Left renal pelvis (tissue), 4 donors: ENCODE data around the gene AAK1. TPM values are rescaled to one million over a fixed set of nuclear protein-coding genes. Genes with fewer than 3 reads are reported as not detected.
"Not testable (repeated sequence)": the region's sequence is repeated elsewhere in the genome, so short reads cannot be mapped to it uniquely, and the experiment has no call there.

Source experiments
- DNase-seq, 4 donors: peaks; one replicate each; pipeline ENCODE4 v3.0.0-alpha.2; 2013; ENCODE audit warnings: low read depth in 4 of 4, low spot score in 3 of 4
- polyA plus RNA-seq, 4 donors: library from polyadenylated mRNA; unstranded; fragments of 120-200 nt; gene quantifications; one replicate each; pipeline ENCODE4 v1.2.1, GENCODE V29; 2013; ENCODE audit not compliant: insufficient read length in 4 of 4

The AAK1 gene
- polyA plus RNA-seq, 4 donors: 17.5 to 25.5 (median 23.5) TPM

DNA sequence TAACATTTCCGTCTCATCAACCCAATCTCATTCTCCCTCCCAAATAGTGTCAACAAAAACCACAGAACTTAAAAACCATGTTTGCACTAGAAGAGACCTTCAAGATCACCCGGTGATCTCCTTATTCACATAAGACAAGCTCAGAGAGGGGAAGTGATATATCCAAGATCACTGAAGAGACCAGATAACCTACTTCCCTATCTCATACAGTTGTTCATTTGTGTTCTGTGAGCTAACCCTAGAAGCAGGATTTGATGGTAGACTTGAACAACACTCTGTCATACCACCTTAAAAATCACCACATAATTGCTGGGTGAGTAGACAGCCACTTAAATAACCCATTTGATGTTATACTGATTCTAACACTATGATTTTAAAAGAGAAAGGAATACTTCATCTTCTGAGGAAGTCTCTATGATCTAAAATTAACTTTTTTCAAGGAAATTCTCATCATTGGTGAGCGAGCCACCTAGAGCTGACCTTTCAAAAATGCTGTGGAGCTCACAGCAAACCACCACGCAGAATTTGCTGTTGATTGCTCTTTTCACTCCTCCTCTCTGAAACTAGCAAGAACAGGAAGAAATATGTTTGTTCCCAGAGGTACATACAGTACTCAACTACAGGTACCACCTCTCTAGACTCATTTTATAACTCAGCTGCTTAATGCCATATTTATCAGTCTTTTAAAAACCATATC is 15.1 kb downstream of the AAK1 start:
- no peak for DNase-seq

DNA sequence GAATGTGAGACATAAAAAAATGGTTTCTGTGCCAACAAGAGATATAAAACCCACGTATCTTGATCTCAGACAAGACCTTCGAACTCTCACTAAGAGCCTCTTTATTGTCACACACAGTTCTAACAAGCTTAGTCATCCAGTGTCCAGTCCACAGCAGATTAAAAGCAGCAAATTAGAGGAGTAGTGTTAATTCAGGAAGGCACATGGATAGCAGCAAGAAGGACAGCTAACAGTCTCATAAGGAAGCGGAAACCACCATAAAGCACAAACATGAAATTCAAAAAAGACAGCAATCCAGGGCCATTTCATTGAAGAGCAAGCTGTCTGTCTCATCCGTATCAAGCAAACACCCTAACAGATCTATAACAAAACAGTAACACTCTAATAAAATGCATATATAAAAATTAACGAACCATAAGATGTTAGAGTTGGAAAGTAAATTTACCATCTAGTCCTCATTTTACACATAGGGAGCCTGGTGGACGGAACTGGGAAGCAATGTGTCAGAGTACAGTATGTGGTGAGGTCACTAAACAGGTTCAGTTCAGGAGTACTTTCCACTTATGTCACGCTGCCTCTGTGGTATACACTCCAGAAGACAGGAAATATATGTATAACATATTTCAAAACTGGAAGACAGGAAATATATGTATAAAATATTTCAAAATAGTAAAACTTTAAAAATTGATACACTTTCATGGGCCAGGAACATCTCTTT is 18.3 kb downstream of the AAK1 start:
- no peak for DNase-seq

DNA sequence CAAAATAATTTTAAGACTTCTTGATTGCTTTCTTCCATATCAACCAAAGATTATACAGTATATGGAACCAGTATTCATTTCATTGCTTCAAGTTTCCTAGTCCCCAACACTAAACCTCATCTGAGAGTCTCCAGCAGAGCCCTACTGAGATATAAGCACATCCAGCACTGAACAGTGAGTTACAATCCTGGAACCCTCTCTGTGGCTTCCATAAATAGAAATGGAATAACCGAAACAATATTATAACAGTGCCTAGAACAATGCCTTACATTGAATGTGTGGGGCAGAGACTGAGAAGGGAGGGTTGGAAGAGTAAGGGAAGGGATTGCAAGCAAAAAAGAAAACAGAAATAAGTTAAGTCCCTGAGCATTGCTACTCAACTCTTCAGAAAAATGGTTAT is 18.9 kb downstream of the AAK1 start:
- no peak for DNase-seq

DNA sequence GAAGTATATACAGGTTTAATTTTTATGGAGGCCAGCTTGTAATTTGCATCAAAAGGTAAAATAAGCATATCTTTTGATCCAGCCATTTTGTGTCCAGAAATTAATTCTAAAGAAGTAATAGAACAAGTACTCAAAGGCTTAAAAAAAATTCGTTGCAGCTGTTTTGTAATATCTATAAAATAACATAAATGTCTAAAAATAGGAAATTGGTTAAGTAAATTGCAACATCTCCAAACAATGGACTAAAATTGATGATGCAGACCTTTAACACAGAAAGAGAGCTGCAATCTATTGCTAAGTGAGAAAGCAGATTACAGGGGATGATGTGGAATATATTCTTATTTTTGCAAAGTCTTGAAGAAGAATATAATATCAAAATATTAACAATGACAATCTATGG is 19.4 kb downstream of the AAK1 start:
- DNase-seq: no peak

DNA sequence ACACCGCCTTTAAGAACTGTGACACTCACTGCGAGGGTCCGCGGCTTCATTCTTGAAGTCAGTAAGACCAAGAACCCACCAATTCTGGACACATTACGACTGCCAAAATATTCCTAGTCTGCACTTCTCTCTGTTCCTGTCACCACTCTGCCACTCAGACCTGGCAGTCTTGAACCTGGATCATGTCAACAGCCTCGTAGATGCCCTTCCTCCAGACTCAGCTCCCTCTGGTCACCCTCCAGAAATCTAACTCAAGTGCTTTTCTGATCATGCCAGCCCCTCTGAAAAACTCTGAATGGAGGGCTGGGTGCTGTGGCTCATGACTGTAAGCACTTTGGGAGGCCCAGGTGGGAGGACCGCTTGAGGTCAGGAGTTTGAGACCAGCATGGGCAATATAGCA is 20.3 kb downstream of the AAK1 start:
- no peak for DNase-seq

DNA sequence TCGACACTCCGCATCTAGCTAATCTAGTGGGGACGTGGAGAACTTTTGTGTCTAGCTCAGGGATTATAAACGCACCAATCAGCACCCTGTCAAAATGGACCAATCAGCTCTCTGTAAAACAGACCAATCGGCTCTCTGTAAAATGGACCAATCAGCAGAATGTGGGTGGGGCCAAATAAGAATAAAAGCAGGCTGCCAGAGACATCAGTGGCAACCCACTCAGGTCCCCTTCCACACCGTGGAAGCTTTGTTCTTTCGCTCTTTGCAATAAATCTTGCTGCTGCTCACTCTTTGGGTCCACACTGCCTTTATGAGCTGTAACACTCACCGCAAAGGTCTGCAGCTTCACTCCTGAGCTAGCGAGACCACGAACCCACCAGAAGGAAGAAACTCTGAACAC is 20.7 kb downstream of the AAK1 start:
- not testable (repeated sequence) for DNase-seq

DNA sequence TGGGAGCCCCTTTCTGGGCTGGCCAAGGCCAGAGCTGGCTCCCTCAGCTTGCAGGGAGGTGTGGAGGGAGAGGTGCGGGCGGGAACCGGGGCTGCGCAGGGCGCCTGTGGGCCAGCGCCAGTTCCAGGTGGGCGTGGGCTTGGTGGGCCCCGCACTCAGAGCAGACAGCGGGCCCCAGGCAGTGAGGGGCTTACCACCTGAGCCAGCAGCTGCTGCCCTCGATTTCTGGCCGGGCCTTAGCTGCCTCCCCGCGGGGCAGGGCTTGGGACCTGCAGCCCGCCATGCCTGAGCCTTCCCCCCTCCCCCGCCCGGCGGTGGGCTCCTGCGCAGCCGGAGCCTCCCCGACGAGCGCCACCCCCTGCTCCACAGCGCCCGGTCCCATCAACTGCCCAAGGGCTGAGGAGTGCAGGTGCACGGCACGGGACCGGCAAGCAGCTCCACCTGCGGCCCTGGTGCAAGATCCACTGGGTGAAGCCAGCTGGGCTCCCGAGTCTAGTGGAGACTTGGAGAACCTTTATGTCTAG is 21.5 kb downstream of the AAK1 start:
- DNase-seq: not testable (repeated sequence)

DNA sequence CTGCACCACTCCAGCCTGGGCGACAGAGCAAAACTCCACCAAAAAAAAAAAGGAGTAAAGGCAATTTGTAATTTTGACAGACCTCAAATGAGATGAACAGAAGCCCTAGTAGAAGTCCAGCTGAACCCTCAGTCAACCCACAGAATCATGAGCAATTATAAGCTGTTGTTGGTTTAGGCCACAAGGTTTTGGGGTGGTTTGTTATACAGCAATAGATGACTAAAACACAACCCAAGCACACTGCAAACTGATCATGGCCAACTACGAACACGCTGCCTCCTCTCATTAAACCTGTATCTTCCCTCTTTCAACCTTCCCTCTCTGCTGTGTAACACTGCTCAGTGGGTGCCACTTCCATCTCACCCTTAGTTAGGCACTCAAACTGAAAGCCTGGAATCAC is 22.1 kb downstream of the AAK1 start:
- no peak for DNase-seq

DNA sequence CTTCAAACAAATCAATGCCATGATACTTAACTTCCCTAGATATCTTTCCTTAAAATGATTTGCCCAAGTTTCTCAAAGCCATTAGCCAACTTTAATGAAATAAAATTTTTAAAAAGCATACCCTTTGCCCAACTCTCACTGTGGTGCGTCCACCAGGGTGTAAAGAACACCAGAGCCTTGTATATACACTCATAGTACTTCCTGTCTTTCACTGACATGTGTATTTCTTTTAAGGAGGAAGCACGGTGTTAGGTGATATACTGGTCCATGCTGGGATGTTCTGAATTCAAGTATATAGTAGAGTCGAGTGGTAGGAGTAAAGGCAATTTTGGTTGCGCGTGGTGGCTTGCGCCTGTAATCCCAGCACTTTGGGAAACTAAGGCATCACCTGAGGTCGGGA is 22.7 kb downstream of the AAK1 start:
- no peak for DNase-seq

DNA sequence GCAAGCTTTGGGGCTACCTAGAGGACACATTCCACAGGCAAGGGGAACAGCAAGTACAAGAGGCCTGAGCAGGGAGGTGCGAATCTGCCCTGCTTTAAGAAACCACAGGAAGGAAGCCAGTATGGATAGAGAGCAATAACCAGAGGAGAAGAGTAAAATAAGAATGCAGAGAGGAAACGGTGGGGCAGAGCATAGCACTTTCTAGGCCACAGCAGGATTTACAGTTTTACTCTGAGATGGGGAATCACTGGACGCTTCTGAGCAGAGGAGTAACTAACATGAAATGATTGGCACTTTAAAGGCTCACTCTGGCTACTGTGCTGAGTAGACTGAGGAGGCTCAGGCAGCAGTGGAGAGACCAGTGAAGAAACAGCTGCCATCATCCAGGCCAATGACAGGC is 23.8 kb downstream of the AAK1 start:
- no peak for DNase-seq

DNA sequence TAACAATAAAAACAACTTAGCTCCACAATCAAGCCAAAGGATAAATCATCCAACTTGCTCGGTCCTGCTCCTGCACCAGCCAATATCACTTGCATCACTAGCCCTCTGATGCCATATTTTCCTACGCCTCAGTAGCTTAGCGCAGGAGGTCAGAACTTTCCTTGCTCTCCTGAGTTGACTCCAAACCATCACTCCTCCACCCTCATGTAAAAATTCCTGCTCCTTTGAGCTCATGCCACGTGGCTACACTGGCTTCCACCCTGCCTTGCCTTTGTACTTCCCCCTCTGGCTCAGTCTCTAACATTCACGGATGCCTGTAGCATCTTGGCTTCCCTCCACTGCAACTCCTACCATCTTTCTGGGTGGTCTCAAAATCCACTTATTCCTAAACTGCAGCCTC is 25.2 kb downstream of the AAK1 start:
- DNase-seq: no peak

DNA sequence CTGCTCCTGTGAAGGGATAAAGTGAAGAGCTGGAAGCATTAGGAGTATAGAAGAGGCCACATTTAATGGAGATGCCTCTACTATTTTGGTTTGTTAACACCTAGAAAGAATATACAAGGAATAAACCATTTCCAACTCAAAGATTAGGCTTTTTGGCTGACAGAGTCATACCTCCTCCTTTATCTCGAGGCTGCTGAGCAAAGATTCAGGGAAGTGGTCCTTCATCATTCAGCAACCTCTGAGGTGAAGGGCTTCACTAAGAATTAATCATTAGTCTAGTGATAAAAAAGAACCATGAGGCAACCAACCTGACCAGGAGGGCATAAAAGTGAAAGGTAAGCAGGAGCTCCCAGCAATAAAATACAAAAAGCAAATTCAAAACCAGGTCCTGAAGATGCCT is 25.8 kb downstream of the AAK1 start:
- DNase-seq: no peak

DNA sequence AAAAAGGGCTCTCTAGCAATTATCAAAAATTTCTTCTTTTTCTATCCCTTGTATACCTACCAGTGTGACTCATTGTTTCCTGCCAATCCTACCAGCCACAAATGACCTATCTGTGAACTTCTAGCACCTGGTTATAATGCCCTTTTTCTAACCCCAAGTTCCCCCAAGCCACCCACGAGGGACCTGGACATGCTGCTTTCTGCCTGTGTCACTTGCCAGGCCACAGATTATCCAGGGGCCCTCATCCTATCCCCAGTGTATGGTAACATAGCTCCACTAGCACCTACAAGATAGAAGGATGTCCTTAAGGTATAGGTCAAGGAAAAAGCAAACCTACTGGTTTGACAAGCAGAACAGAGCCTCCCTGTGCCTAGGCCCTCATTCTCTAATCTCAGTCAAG is 26.8 kb downstream of the AAK1 start:
- no peak for DNase-seq

DNA sequence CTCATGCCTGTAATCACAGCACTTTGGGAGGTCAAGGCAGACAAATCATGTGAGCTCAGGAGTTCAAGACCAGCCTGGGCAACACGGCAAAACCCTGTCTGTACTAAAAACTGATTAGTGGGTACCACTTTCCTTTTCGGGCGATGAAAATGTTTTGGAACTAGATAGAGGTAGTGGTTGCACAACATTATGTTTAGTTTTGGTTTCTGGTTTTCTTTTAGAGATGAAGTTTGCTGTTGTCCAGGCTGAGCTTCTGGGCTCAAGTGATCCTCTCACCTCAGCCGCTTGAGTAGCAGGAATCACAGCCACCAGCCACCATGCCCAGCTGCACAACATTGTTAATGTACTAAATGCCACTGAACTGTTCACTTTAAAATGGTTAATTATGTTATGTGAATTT is 27.6 kb downstream of the AAK1 start:
- no peak for DNase-seq

DNA sequence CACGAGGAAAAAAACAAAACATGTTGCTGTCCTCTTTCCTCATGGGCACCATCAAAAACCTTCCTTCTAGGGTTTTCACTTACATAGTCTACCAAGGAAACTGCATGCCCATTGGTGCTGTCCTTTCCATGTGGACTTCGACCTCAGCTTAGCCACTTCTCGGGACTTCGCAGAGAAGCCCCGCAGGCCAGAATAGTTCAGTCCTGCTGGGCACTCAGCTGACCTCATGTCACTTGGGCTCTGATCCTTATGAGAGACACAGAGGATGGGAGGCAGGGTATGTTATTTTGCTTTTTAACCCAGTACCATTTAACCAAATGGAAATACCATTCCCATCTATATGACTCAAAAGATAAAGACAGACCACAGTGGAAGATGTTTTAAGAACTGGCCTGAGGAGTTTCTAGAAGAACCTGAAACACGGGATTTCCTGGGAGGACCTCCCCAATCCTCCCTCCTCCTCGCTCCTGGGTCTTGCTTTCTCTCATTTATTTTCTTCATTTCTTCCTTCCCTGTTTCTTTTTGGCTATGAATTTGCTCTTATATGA is 28.4 kb downstream of the AAK1 start:
- no peak for DNase-seq

DNA sequence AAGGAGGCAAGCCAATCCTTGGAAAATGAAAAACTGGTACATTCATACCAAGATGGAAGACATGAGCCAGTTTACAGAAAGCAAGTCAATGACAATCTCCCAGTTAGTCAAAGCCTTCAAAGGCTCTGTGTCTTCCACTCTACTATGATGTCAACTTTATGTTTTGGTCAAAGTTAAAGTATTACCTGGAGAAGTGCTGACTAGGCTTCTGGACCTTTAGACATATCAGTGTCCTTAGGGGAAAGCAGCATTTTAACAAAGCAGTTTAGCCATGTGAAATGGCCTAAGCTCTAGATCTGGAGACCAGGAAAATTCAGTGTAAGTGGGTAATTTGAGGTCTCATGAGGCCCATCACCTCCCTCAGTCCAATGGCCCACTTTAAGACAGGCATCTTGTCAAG is 30.8 kb downstream of the AAK1 start:
- no peak for DNase-seq

DNA sequence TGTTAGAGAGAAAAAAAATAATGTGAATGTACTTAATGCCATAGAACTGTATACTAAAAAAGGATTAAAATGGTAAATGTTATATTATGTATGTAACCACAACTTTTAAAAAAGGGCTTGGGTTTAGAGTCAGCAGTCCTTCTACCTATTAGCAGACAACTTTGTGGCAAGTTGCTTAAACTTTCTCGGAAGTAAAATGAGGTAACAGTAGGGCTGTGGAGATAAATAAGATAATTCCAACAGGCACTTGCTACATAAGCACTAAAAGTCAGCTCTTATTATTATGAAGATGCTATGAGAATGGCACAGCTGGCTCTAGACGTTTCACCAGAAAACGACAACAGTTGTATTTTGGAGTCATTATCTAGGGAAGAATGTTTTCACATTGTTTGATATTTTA is 31.3 kb downstream of the AAK1 start:
- no peak for DNase-seq

DNA sequence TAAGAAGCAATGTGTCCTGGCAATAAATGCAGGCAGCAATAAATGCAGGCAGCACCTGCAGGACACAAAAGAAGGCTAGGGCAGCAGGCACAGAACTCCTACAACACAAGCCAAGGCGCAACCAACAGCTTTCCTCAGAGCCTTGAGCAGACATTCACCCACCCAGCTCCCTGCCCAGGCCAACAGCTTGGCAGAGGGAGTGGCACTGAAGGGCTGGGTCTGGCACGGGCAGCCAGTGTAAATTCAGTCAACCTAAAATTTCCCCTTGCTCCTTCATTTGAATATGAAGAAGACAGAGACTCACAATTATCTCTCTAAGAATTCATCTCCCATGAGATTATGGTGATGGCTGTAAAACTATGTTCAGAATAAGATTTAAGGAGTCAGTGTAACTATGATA is 35.4 kb downstream of the AAK1 start:
- DNase-seq: no peak

DNA sequence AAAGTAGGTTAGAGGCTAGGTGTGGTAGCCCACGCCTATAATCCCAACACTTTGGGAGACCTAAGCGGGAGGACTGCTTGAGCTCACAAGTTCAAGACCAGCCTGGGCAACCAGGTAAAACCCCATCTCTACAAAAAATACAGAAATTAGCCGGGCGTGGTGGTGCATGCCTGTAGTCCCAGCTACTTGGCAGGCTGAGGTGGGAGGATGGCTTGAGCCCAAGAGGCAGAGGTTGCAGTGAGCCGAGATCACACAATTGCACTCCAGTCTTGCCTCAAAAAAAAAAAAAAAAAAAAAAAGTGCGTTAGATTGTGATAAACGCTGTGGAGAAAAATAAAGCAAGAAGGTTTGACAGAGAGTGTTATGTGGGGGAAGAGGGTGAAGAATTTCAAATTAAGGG is 36.8 kb downstream of the AAK1 start:
- not testable (repeated sequence) for DNase-seq

DNA sequence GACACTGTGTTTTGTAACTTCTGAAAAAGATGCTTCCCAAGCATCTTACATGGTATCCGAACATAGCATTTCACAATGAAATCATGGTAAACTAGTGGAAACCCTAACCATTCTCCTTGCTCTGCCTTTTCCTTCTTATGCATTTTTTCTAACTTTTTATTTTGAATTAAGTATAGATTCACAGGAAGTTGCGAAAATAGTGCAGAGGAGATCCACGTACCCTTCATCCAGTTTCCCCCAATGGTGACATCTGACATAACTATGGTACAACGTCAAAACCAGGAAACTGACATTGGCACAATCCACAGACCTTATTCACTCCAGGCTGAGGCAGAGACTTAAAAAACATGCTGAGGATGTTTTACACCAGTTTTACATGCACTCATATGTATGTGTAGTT is 38.3 kb downstream of the AAK1 start:
- DNase-seq: no peak

DNA sequence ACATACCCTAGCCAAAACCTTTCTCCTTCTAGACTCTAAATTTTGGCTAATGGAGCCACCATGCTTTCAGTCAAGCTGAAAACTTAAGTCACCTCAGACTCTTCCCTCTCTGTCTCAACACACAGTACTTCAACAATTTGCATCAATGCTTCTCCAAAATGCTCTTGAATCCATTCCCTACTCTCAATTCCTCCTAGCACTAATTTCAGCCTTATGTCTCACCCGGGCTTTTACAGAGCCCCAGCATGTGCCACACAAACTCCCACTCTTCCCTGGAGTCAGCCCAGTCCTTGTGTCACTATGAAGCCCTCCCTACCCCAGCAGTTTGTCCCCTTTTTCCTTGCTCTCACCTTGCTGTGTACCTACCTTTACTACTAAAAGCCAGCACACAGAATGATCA is 38.7 kb downstream of the AAK1 start:
- no peak for DNase-seq

DNA sequence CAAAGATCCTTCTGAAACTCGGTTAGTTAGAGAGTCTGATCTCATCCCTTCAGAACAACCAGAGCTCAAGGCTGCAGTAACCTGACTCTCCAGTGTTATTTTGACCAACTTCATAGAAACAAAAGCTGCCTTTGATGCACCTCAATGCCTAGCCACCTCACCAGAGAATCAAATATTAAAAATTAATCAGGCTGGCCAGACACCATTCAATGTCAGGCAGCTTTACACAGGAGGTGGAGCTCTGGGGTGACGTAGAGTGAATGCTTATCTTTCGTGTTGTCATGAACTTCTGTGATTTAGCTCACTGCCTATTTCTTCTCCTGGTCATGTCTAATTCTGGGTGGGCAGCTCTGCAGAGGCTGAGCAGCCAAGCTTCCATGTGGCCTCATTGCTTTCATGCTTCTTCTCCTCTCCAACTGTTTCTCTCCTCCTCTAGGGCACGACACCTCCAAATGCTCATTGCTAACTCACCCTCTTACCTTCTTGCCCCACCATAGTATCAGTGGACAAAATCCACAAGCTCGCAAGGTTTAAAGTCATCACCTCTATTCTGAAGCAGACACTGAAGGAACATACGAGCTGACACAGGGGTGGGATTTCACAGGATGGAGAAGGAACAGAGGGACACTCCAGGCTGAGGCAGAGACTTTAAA is 39.4 kb downstream of the AAK1 start:
- no peak for DNase-seq
